Nephron (organoid): ENCODE data around the gene MSL1.

Experiments
- H3K27ac Mint-ChIP-seq, 3 experiments: 2 replicates each; pipeline ENCODE4 v1.8.0; 2020; ENCODE audit warnings: mixed read lengths in 3 of 3, mild to moderate bottlenecking in 2 of 3, moderate library complexity in 1 of 3
- H3K27me3 Mint-ChIP-seq: 2 replicates; pipeline ENCODE4 v1.8.0; 2021; ENCODE audit warnings: low read depth, mild to moderate bottlenecking, moderate library complexity, mixed read lengths
- H3K36me3 Mint-ChIP-seq: 2 replicates; pipeline ENCODE4 v1.8.0; 2020; ENCODE audit warnings: low read depth, mixed read lengths
- H3K4me1 Mint-ChIP-seq: 2 replicates; pipeline ENCODE4 v1.8.0; 2020; ENCODE audit warnings: mixed read lengths
- H3K4me3 Mint-ChIP-seq, 3 experiments: 2 replicates each; pipeline ENCODE4 v1.8.0; 2020; ENCODE audit warnings: mild to moderate bottlenecking in 3 of 3, mixed read lengths in 3 of 3, moderate library complexity in 2 of 3
- H3K9me3 Mint-ChIP-seq: 2 replicates; pipeline ENCODE4 v1.8.0; 2020; ENCODE audit warnings: mixed read lengths
- CTCF ChIP-seq, 3 experiments: fragments of 200-600 bp; sonication (generic); IDR thresholded peaks; one replicate each; pipeline ENCODE4 v1.5.0; 2021; ENCODE audit warnings: antibody characterized with exemption in 3 of 3; ENCODE audit not compliant: unreplicated experiment in 3 of 3

The MSL1 gene

GRCh38 chr17:40173778-40174135 lies 52.0 kb downstream of the MSL1 start:
- no peaks in the 10 kb centered on the region for H3K9me3 Mint-ChIP-seq
- peaks cover 65% of the 10 kb centered on the region for H3K36me3 Mint-ChIP-seq
- no peak overlapping the region for H3K27ac Mint-ChIP-seq
- no peak for TF ChIP-seq CTCF (IDR thresholded peaks at IDR 0.05; ENCODE audit: unreplicated experiment in 3 of 3)
- peaks cover 6% of the 10 kb centered on the region for H3K4me1 Mint-ChIP-seq
- H3K4me3 Mint-ChIP-seq, result no peak overlapping the region
- H3K27me3 Mint-ChIP-seq, result peaks cover 5% of the 10 kb centered on the region

GRCh38 chr17:40174514-40174913 lies 52.7 kb downstream of the MSL1 start:
- no peak overlapping the region for H3K27ac Mint-ChIP-seq
- peaks cover 5% of the 10 kb centered on the region for H3K27me3 Mint-ChIP-seq
- no peaks in the 10 kb centered on the region for H3K9me3 Mint-ChIP-seq
- TF ChIP-seq CTCF (IDR thresholded peaks at IDR 0.05; ENCODE audit: unreplicated experiment in 3 of 3), result no peak
- H3K4me1 Mint-ChIP-seq, result peaks cover 6% of the 10 kb centered on the region
- no peak overlapping the region for H3K4me3 Mint-ChIP-seq
- H3K36me3 Mint-ChIP-seq, result peaks cover 57% of the 10 kb centered on the region

DNA sequence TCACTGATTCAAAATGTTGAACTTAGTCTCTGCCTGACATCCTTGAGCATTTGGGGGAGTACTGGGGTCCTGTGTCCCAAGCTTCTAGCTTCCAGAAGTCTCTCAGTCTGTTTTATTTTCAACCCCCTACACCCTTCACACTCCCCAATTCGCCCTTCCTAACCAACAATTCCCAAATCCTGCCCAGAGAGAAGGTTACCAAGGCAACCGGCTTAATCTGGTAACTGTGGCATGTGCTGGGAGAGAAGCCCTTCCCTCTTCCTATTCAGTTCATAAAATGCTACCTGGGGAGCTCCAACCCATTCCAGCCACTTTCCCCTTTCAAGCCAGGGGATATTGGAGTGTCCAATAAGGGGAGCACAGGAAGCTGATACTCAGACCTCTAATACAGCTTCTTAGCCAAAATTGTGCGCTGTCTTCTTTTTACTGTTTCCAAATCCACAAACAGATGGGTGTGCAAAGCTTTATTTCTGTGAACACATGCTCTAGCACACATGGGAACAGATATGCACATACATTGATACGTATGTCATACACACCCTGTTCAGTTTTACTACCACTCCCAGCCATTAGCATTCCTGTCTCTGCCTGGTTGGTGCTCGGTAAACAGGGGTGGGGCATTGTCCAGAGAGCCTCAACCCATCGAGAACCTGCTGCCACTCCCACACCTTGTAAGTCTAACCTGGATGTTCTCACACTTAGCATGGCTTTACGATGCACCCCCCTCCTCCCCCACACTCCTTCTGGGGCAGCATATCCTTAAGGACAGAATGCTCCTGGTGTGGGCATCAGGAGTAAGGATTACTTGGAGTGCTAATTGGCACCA lies 54.4 kb downstream of the MSL1 start:
- Mint-ChIP-seq H3K9me3 (no peaks in the 10 kb centered on the region), H3K36me3 (peaks cover 46% of the 10 kb centered on the region), H3K4me3 (peak overlapping the region; percentile 68 to 80 (median 76)), H3K27me3 (peaks cover 5% of the 10 kb centered on the region), H3K4me1 (peaks cover 17% of the 10 kb centered on the region), H3K27ac (no peak overlapping the region)
- TF ChIP-seq CTCF (IDR thresholded peaks at IDR 0.05; ENCODE audit: unreplicated experiment in 3 of 3), result no peak

GRCh38 chr17:40176754-40177110 lies 55.0 kb downstream of the MSL1 start:
- peaks cover 5% of the 10 kb centered on the region for H3K27me3 Mint-ChIP-seq
- peak overlapping the region; percentile 68 to 80 (median 76) for H3K4me3 Mint-ChIP-seq
- H3K36me3 Mint-ChIP-seq, result peaks cover 40% of the 10 kb centered on the region
- no peaks in the 10 kb centered on the region for H3K9me3 Mint-ChIP-seq
- no peak overlapping the region for H3K27ac Mint-ChIP-seq
- TF ChIP-seq CTCF (IDR thresholded peaks at IDR 0.05; ENCODE audit: unreplicated experiment in 3 of 3), result no peak
- H3K4me1 Mint-ChIP-seq, result peaks cover 17% of the 10 kb centered on the region

DNA sequence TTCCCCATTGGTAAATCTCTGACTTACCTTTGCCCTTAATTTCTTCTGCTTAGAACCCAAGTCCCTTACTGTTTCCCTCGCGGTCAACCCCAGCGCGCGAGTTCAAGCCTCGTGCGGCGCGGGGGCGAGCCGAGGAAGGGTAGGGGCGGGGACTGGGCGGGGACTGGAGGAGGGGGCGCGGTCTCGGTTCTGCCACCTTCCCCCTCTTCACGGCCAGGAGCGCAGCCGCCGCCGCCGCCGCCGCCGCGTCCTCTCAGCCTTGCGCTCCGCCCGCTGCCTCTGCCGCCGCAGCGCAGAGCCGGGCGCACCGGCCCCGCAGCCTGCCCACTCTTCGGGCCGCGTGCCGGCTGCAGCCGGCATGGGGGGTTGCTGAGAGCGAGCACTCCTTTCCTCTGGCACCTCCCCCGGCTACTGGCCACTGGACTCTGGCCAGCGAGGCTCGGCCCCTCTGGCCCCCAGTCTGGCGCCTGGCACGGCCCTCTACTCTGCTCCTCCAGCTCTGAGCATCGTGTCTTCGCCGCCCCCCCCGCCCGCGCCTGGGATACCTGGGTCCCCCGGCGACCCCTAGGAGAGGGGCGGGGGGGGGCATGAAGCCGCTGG lies 55.6 kb downstream of the MSL1 start, which contains the start of gene RAPGEFL1:
RAPGEFL1 (plus strand) TSS at position 196 of the 600 bp plus-strand sequence; CDS start at position 588, 392 bp downstream.
- no peak for TF ChIP-seq CTCF (IDR thresholded peaks at IDR 0.05; ENCODE audit: unreplicated experiment in 3 of 3)
- peak within 1 kb of the TSS; percentile 78 to 80 (median 80) for H3K4me3 Mint-ChIP-seq
- H3K4me1 Mint-ChIP-seq, result peaks cover 17% of the 10 kb centered on the region
- no peak within 1 kb of the TSS for H3K27ac Mint-ChIP-seq
- peaks cover 34% of the 10 kb centered on the region for H3K36me3 Mint-ChIP-seq
- H3K27me3 Mint-ChIP-seq, result peaks cover 5% of the 10 kb centered on the region
- no peaks in the 10 kb centered on the region for H3K9me3 Mint-ChIP-seq
